ENCODE data around the gene TLR10.

Gene TLR10

GRCh38 chr4:38723726-38724474 is 58.9 kb downstream of the TLR10 start:
- DNase-seq: peak; percentile 59

GRCh38 chr4:38723114-38723513 is 59.7 kb downstream of the TLR10 start:
- no peak for DNase-seq

Measured in fibroblast of skin of right biceps (primary cell).